HFFc6 (cell line): Measurements from ENCODE around the gene OR5M3. TPM values are rescaled to one million over a fixed set of nuclear protein-coding genes. Genes with fewer than 3 reads are reported as not detected.

Source experiments
- DNase-seq: peaks from one replicate; pipeline ENCODE4 v3.0.0-alpha.2; 2018
- H3K27ac Mint-ChIP-seq: 2 replicates; pipeline ENCODE4 v1.8.0; 2020; ENCODE audit warnings: mild to moderate bottlenecking, mixed read lengths
- H3K27me3 Mint-ChIP-seq: 2 replicates; pipeline ENCODE4 v1.8.0; 2021; ENCODE audit warnings: mild to moderate bottlenecking, moderate library complexity, mixed read lengths; ENCODE audit not compliant: insufficient read depth
- H3K36me3 Mint-ChIP-seq: 2 replicates; pipeline ENCODE4 v1.8.0; 2021; ENCODE audit warnings: low read depth, mixed read lengths
- H3K4me1 Mint-ChIP-seq: 2 replicates; pipeline ENCODE4 v1.8.0; 2020; ENCODE audit warnings: low read depth, mixed read lengths
- H3K4me3 Mint-ChIP-seq: 2 replicates; pipeline ENCODE4 v1.8.0; 2020; ENCODE audit warnings: mild to moderate bottlenecking, moderate library complexity, mixed read lengths
- H3K9me3 Mint-ChIP-seq: 2 replicates; pipeline ENCODE4 v1.8.0; 2020; ENCODE audit warnings: mild to moderate bottlenecking, mixed read lengths
- total RNA-seq, 6 experiments: library from RNA; stranded (reverse); fragmentation: NEBNext Ultra II Directional; extraction: Animal tissue kit (Norgen Biotek cat#: 25700); gene quantifications; 2 replicates in 1 of 6; 3 replicates in 5 of 6; pipeline ENCODE4 v1.2.3, GENCODE V29; 2021
- TF ChIP-seq, protein P1 (sequence below): fragments of 200-600 bp; sonication (generic); IDR thresholded peaks from 2 replicates; pipeline ENCODE4 v1.5.0; 2021; ENCODE audit warnings: antibody characterized with exemption, mild to moderate bottlenecking

OR5M3 gene
- total RNA-seq, 6 experiments from 2014 or later: not detected

DNA sequence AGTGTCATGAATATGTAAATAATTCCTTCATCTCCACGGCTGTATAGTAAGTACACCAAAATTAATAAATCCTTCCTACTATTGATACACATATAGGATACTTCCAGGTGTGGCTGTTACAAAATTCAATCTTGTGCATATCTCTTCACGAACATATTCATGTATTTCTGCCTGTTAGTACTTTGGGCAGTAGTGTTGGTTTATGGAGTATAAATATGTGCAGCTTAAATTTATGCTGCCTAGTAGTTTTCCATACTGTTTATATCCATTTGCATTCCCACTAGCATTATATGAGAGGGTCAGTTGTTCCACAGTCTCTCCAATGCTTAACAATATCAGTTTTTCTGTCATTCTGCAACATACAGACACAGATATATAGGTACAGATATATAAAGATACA is 22.0 kb upstream of the OR5M3 start:
- peaks cover 19% of the 10 kb centered on the region for H3K9me3 Mint-ChIP-seq
- H3K4me3 Mint-ChIP-seq: no peak overlapping the region
- no peak overlapping the region for H3K27ac Mint-ChIP-seq
- no peaks in the 10 kb centered on the region for H3K4me1 Mint-ChIP-seq
- H3K27me3 Mint-ChIP-seq: no peaks in the 10 kb centered on the region; the same call in 1 of the 2 replicates
- TF ChIP-seq, protein P1, sequence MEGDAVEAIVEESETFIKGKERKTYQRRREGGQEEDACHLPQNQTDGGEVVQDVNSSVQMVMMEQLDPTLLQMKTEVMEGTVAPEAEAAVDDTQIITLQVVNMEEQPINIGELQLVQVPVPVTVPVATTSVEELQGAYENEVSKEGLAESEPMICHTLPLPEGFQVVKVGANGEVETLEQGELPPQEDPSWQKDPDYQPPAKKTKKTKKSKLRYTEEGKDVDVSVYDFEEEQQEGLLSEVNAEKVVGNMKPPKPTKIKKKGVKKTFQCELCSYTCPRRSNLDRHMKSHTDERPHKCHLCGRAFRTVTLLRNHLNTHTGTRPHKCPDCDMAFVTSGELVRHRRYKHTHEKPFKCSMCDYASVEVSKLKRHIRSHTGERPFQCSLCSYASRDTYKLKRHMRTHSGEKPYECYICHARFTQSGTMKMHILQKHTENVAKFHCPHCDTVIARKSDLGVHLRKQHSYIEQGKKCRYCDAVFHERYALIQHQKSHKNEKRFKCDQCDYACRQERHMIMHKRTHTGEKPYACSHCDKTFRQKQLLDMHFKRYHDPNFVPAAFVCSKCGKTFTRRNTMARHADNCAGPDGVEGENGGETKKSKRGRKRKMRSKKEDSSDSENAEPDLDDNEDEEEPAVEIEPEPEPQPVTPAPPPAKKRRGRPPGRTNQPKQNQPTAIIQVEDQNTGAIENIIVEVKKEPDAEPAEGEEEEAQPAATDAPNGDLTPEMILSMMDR: no peak
- H3K36me3 Mint-ChIP-seq: no peaks in the 10 kb centered on the region
- DNase-seq: no peak

DNA sequence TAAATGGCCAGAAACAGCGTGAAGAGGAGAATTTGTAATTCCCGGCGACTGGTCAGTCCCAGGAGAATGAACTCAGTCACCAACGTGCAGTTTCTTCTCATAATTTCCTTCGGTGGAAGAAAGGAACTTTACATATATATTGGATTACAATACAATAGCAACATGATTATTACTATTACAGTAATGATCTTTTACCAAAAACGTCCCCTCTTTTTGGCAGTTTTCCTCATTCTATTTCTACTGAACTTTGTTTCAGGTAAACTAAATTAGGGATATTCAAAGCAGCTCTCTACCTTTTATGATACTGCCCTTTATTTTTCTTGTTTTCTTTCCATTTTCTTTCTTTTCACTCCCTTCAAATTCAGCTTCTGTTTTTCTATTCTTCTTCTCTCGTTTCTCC is 18.1 kb upstream of the OR5M3 start, which contains the start of gene OR5M8:
OR5M8 (minus strand) TSS at position 101 of the 400 bp plus-strand sequence; CDS start at position 101, 0 bp downstream.
- Mint-ChIP-seq H3K4me1 (no peaks in the 10 kb centered on the region), H3K9me3 (peaks cover 15% of the 10 kb centered on the region), H3K36me3 (no peaks in the 10 kb centered on the region), H3K4me3 (no peak within 1 kb of the TSS), H3K27ac (no peak within 1 kb of the TSS), H3K27me3 (no peaks in the 10 kb centered on the region; the same call in 1 of the 2 replicates)
- DNase-seq: no peak
- TF ChIP-seq, protein P1: no peak

DNA sequence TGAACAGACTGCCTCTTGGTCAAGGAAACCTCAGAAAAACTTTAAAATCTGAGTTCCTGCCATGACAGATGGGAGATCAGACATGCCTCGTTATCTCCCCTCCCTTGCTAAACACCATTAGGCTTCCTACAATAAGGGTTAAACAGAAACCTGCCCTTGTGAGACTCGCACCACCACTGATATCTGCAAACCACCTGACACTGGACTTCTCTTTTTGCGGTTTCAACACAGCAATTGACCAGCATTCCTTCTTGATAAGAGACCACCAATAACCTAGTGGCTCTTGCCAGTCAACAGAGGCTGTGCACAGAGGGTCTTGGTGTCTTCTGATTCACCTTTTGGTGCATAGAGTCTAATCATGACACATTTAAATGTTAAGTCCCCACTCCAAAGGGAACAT is 13.6 kb upstream of the OR5M3 start:
- H3K4me3 Mint-ChIP-seq: no peak overlapping the region
- TF ChIP-seq, protein P1: no peak
- H3K9me3 Mint-ChIP-seq: peaks cover 20% of the 10 kb centered on the region
- no peak for DNase-seq
- no peaks in the 10 kb centered on the region for H3K4me1 Mint-ChIP-seq
- no peaks in the 10 kb centered on the region for H3K36me3 Mint-ChIP-seq
- no peaks in the 10 kb centered on the region for H3K27me3 Mint-ChIP-seq
- no peak overlapping the region for H3K27ac Mint-ChIP-seq

DNA sequence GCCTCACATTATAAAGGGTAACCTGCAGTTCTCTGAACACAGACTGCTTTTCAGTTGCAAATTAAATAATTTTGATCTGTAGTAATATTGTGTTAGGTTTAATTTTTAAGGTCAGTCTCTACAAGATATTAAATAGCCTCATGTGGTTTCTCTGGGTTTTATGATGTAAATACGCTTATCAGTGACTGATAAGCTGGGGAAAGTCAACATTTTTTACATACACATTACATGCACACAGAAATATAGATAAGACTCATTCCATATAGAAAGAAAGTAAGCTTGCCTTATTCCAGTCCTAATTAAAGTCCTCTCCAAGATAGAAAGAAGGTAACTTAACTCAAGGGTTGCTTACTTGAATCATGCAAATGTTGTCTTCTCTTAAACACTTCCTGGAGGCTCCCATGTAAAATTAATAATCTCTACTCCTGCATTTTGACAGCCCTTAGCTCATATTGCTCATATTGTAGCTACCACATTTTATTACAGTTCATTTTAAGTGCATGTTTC is 1.6 kb upstream of the OR5M3 start:
- Mint-ChIP-seq H3K27ac (no peak overlapping the region), H3K4me3 (no peak overlapping the region), H3K36me3 (0 out of 2 replicates have a peak, but pooled peaks cover 3% of the 10 kb centered on the region), H3K9me3 (peaks cover 14% of the 10 kb centered on the region), H3K4me1 (no peaks in the 10 kb centered on the region), H3K27me3 (no peaks in the 10 kb centered on the region)
- no peak for DNase-seq
- TF ChIP-seq, protein P1: no peak

DNA sequence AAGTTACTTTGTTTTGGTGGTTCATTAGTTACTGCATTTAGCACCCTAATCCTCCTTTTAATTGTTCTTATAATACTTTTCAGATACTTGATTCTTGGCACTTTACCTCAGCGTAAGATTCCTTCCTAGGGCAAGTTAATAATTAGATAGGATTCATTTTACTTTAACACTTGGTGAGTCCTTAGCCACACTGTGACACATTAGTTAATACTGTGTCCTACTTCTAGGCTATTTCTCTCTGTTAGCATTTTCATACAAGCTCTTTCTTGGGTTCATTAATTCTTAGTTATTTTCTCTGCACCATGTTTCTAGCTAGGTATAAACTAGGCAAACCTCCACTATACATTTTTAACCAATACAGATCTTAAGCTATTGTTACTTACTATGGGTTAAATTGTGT is 16.1 kb downstream of the OR5M3 start:
- H3K36me3 Mint-ChIP-seq: no peaks in the 10 kb centered on the region
- TF ChIP-seq, protein P1: no peak
- H3K4me1 Mint-ChIP-seq: no peaks in the 10 kb centered on the region

DNA sequence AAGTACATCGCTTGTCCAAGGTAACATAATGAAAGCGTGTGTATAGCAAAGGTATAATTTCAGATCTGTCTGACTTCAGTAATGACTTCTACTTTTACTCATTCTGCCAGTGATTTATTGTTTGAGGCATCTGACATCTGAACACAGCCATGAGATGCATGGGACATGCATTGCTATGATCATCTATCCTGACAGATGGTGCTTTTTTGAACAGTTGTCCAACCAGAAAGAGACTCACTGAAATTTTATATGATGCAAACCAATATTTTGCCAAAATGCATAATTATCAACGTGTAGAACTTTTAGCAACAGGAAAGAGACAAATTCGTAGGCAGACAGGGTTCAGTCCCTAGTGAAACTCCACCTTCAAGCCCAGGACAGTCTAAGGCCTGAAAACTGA is 19.6 kb downstream of the OR5M3 start:
- H3K36me3 Mint-ChIP-seq: no peaks in the 10 kb centered on the region
- no peak overlapping the region for H3K4me3 Mint-ChIP-seq
- no peak for DNase-seq
- peaks cover 33% of the 10 kb centered on the region for H3K9me3 Mint-ChIP-seq
- no peak overlapping the region for H3K27ac Mint-ChIP-seq
- TF ChIP-seq, protein P1: no peak
- no peaks in the 10 kb centered on the region for H3K27me3 Mint-ChIP-seq
- no peaks in the 10 kb centered on the region for H3K4me1 Mint-ChIP-seq

More for the DNA sequence above, 16.1 kb downstream of the OR5M3 start:
- no peak for DNase-seq
- no peak overlapping the region for H3K27ac Mint-ChIP-seq
- peaks cover 37% of the 10 kb centered on the region for H3K9me3 Mint-ChIP-seq
- H3K27me3 Mint-ChIP-seq: no peaks in the 10 kb centered on the region
- no peak overlapping the region for H3K4me3 Mint-ChIP-seq
